DMS153 treated with DMSO at 0.1 percent for 48 hours (cell line): ENCODE results near the gene PLEKHG3.
A peak's percentile ranks its signal among the peaks of the same experiment; 100 is the strongest.

Experiments used
- DNase-seq: peaks from one replicate; lab custom pipeline; 2025; ENCODE audit not compliant: unreplicated experiment; lab: John Stamatoyannopoulos, UW

The PLEKHG3 gene

GRCh38 chr14:64725261-64725815, 21.1 kb downstream of the PLEKHG3 start:
- no peak for DNase-seq

- no peak for DNase-seq
These were observed 21.8 kb downstream of the PLEKHG3 start for GRCh38 chr14:64725879-64726584.

- DNase-seq: peak; percentile 41
These were observed 22.3 kb downstream of the PLEKHG3 start for GRCh38 chr14:64726585-64726890.

- DNase-seq: no peak
These were observed 23.4 kb downstream of the PLEKHG3 start for GRCh38 chr14:64727551-64728071.

- DNase-seq: no peak
These were observed 23.9 kb downstream of the PLEKHG3 start for GRCh38 chr14:64728106-64728505.

GRCh38 chr14:64728856-64729255, 24.6 kb downstream of the PLEKHG3 start:
- DNase-seq: no peak

- DNase-seq: no peak
These were observed 25.3 kb downstream of the PLEKHG3 start for GRCh38 chr14:64729386-64730060.

- no peak for DNase-seq
These were observed 25.8 kb downstream of the PLEKHG3 start for GRCh38 chr14:64730061-64730440.

- no peak for DNase-seq
These were observed 26.5 kb downstream of the PLEKHG3 start for GRCh38 chr14:64730681-64731080.

GRCh38 chr14:64731141-64731581, 26.9 kb downstream of the PLEKHG3 start:
- DNase-seq: no peak

GRCh38 chr14:64732066-64732465, 27.8 kb downstream of the PLEKHG3 start:
- DNase-seq: no peak

GRCh38 chr14:64732536-64733120, 28.4 kb downstream of the PLEKHG3 start:
- no peak for DNase-seq

GRCh38 chr14:64733321-64733720, 29.1 kb downstream of the PLEKHG3 start:
- no peak for DNase-seq

- no peak for DNase-seq
These were observed 29.7 kb downstream of the PLEKHG3 start for GRCh38 chr14:64733899-64734298.

GRCh38 chr14:64734990-64735389, 30.8 kb downstream of the PLEKHG3 start:
- DNase-seq: no peak

GRCh38 chr14:64736271-64737169, 32.3 kb downstream of the PLEKHG3 start:
- DNase-seq: no peak

- no peak for DNase-seq
These were observed 33.4 kb downstream of the PLEKHG3 start for GRCh38 chr14:64737391-64738280.

- DNase-seq: no peak
These were observed 34.1 kb downstream of the PLEKHG3 start for GRCh38 chr14:64738281-64738804.

GRCh38 chr14:64741200-64741599, 37.0 kb downstream of the PLEKHG3 start:
- no peak for DNase-seq

GRCh38 chr14:64741961-64742360, 37.7 kb downstream of the PLEKHG3 start:
- no peak for DNase-seq
